K562 (cell line): ENCODE measurements around the gene SCUBE2.

Experiments used
- ARHGAP35 ChIP-seq: fragments of 450-650 bp; IDR thresholded peaks from 2 replicates; pipeline ENCODE4 v1.6.1; 2018; ENCODE audit not compliant: partially characterized antibody
- BCL6 ChIP-seq: fragments of 250-450 bp; sonication (Bioruptor Pico); IDR thresholded peaks from 2 replicates; pipeline ENCODE4 v1.4.0; 2020
- MAFG ChIP-seq: fragments of 450-650 bp; conservative IDR thresholded peaks from 2 replicates; pipeline ENCODE4 v1.6.1; 2016; ENCODE audit warnings: missing genetic modification characterization, missing compliant biosample characterization
- SPI1 ChIP-seq: IDR thresholded peaks from 2 replicates; pipeline ENCODE4 v1.6.1; 2011; ENCODE audit warnings: low read depth, low read length, control low read depth, borderline replicate concordance
- TF ChIP-seq, protein P1 (sequence below), 3 experiments: IDR thresholded peaks in 2 of 3; conservative IDR thresholded peaks in 1 of 3; 2 replicates each; pipeline ENCODE4 v1.5.1; 2011 to 2012; ENCODE audit warnings: low read length in 3 of 3, mild to moderate bottlenecking in 3 of 3, control low read depth in 2 of 3, improper control_type of control experiment in 1 of 3, inconsistent platforms in 1 of 3, low read depth in 1 of 3, mixed read lengths in 1 of 3, moderate library complexity in 1 of 3; ENCODE audit not compliant: insufficient read depth in 2 of 3
- TF ChIP-seq, protein P2 (sequence below): fragments of 250-450 bp; sonication (Bioruptor Pico); IDR thresholded peaks from 2 replicates; pipeline ENCODE4 v1.5.0; 2022; ENCODE audit warnings: mild to moderate bottlenecking
- TF ChIP-seq, protein P3 (sequence below): sonication (generic); formaldehyde crosslinking; IDR thresholded peaks from 2 replicates; pipeline ENCODE4 v1.8.1; 2023; ENCODE audit warnings: mild to moderate bottlenecking, missing genetic modification reagents
- TF ChIP-seq, protein P4 (sequence below): sonication (generic); formaldehyde crosslinking; IDR thresholded peaks from 2 replicates; pipeline ENCODE4 v1.8.0; 2022; ENCODE audit warnings: mild to moderate bottlenecking, missing genetic modification reagents
- TF ChIP-seq, protein P5 (sequence below): fragments of 450-650 bp; IDR thresholded peaks from 2 replicates; pipeline ENCODE4 v1.6.1; 2016; ENCODE audit warnings: low read depth, mild to moderate bottlenecking, moderate library complexity

DNA sequence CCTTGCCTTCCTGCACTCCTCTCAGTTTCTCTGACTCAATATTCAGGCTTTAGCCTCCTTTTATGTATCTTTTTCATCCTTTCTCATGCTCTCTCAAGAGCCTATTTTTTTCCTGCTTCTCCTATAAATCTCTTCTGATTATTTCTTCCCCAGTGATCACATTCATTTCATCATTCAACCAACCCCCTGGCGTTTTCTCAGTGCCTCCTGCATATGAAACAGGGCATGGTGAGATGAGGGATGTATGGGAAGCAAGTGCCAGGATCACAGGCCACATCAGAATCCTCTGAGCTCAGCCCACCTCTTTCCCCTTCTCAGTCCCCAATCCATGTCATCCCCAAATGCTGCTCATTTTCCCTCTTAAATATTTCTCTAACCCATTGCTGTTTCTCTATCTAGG lies 48.9 kb downstream of the SCUBE2 start:
- TF ChIP-seq, protein P1, sequence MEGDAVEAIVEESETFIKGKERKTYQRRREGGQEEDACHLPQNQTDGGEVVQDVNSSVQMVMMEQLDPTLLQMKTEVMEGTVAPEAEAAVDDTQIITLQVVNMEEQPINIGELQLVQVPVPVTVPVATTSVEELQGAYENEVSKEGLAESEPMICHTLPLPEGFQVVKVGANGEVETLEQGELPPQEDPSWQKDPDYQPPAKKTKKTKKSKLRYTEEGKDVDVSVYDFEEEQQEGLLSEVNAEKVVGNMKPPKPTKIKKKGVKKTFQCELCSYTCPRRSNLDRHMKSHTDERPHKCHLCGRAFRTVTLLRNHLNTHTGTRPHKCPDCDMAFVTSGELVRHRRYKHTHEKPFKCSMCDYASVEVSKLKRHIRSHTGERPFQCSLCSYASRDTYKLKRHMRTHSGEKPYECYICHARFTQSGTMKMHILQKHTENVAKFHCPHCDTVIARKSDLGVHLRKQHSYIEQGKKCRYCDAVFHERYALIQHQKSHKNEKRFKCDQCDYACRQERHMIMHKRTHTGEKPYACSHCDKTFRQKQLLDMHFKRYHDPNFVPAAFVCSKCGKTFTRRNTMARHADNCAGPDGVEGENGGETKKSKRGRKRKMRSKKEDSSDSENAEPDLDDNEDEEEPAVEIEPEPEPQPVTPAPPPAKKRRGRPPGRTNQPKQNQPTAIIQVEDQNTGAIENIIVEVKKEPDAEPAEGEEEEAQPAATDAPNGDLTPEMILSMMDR (IDR thresholded peaks at IDR 0.05 in 2 of 3, conservative IDR thresholded peaks at IDR 0.05 in 1 of 3; ENCODE audit: insufficient read depth in 2 of 3, low read depth in 1 of 3, low read length in 3 of 3), result no peak
- TF ChIP-seq, protein P2, sequence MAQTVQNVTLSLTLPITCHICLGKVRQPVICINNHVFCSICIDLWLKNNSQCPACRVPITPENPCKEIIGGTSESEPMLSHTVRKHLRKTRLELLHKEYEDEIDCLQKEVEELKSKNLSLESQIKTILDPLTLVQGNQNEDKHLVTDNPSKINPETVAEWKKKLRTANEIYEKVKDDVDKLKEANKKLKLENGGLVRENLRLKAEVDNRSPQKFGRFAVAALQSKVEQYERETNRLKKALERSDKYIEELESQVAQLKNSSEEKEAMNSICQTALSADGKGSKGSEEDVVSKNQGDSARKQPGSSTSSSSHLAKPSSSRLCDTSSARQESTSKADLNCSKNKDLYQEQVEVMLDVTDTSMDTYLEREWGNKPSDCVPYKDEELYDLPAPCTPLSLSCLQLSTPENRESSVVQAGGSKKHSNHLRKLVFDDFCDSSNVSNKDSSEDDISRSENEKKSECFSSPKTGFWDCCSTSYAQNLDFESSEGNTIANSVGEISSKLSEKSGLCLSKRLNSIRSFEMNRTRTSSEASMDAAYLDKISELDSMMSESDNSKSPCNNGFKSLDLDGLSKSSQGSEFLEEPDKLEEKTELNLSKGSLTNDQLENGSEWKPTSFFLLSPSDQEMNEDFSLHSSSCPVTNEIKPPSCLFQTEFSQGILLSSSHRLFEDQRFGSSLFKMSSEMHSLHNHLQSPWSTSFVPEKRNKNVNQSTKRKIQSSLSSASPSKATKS, result no peak
- TF ChIP-seq, protein P3, sequence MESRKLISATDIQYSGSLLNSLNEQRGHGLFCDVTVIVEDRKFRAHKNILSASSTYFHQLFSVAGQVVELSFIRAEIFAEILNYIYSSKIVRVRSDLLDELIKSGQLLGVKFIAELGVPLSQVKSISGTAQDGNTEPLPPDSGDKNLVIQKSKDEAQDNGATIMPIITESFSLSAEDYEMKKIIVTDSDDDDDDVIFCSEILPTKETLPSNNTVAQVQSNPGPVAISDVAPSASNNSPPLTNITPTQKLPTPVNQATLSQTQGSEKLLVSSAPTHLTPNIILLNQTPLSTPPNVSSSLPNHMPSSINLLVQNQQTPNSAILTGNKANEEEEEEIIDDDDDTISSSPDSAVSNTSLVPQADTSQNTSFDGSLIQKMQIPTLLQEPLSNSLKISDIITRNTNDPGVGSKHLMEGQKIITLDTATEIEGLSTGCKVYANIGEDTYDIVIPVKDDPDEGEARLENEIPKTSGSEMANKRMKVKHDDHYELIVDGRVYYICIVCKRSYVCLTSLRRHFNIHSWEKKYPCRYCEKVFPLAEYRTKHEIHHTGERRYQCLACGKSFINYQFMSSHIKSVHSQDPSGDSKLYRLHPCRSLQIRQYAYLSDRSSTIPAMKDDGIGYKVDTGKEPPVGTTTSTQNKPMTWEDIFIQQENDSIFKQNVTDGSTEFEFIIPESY (CRISPR knock-in tag), result no peak
- no peak for TF ChIP-seq MAFG (tag)
- TF ChIP-seq ARHGAP35, result no peak
- TF ChIP-seq BCL6 (CRISPR knock-in tag), result no peak
- no peak for TF ChIP-seq SPI1
- TF ChIP-seq, protein P4, sequence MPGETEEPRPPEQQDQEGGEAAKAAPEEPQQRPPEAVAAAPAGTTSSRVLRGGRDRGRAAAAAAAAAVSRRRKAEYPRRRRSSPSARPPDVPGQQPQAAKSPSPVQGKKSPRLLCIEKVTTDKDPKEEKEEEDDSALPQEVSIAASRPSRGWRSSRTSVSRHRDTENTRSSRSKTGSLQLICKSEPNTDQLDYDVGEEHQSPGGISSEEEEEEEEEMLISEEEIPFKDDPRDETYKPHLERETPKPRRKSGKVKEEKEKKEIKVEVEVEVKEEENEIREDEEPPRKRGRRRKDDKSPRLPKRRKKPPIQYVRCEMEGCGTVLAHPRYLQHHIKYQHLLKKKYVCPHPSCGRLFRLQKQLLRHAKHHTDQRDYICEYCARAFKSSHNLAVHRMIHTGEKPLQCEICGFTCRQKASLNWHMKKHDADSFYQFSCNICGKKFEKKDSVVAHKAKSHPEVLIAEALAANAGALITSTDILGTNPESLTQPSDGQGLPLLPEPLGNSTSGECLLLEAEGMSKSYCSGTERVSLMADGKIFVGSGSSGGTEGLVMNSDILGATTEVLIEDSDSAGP (CRISPR knock-in tag), result no peak
- TF ChIP-seq, protein P5, sequence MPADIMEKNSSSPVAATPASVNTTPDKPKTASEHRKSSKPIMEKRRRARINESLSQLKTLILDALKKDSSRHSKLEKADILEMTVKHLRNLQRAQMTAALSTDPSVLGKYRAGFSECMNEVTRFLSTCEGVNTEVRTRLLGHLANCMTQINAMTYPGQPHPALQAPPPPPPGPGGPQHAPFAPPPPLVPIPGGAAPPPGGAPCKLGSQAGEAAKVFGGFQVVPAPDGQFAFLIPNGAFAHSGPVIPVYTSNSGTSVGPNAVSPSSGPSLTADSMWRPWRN, result no peak
